Upper lobe of right lung (tissue), 1 donor: Measurements from ENCODE around the gene SLC25A19. TPM values are rescaled to one million over a fixed set of nuclear protein-coding genes. Genes with fewer than 3 reads are reported as not detected.

Source experiments
- ATAC-seq: fragments of 200-7000 bp; cut with Tn5 transposase; one replicate; pipeline ENCODE4 v1.9.1; 2020; ENCODE audit warnings: mild to moderate bottlenecking, moderate library complexity
- DNase-seq: peaks from one replicate; pipeline ENCODE4 v3.0.0-alpha.2; 2020
- H3K27ac ChIP-seq: fragments of 200-600 bp; one replicate; pipeline ENCODE4 v1.8.0; 2022
- H3K27me3 ChIP-seq: fragments of 200-600 bp; one replicate; pipeline ENCODE4 v1.8.0; 2022; ENCODE audit warnings: mild to moderate bottlenecking
- H3K36me3 ChIP-seq: fragments of 200-600 bp; one replicate; pipeline ENCODE4 v1.8.0; 2022
- H3K4me1 ChIP-seq: fragments of 200-600 bp; one replicate; pipeline ENCODE4 v1.8.0; 2022
- H3K4me3 ChIP-seq: fragments of 200-600 bp; one replicate; pipeline ENCODE4 v1.8.0; 2022; ENCODE audit warnings: mild to moderate bottlenecking
- H3K9me3 ChIP-seq: fragments of 200-600 bp; one replicate; pipeline ENCODE4 v1.8.0; 2022
- intact Hi-C: fragments of 100-400 bp; cut with DNase I; formaldehyde crosslinking; loops from one replicate; pipeline ENCODE4 v1.11.0; 2022
- total RNA-seq: library from RNA; stranded (reverse); fragmentation: NEBNext Ultra II Directional; extraction: Animal tissue kit (Norgen Biotek cat#: 25700); gene quantifications from one replicate; pipeline ENCODE4 v1.2.1, GENCODE V29; 2021
- TF ChIP-seq, protein P1 (sequence below): fragments of 200-600 bp; IDR thresholded peaks from one replicate; pipeline ENCODE4 v1.8.0; 2022; ENCODE audit warnings: antibody characterized with exemption
- donor health status: DM: no; HTN: yes; CAD: no; lungs with severe emphysema.

The SLC25A19 gene
- total RNA-seq, 1 donor from 2014 or later: 29.4 TPM

DNA sequence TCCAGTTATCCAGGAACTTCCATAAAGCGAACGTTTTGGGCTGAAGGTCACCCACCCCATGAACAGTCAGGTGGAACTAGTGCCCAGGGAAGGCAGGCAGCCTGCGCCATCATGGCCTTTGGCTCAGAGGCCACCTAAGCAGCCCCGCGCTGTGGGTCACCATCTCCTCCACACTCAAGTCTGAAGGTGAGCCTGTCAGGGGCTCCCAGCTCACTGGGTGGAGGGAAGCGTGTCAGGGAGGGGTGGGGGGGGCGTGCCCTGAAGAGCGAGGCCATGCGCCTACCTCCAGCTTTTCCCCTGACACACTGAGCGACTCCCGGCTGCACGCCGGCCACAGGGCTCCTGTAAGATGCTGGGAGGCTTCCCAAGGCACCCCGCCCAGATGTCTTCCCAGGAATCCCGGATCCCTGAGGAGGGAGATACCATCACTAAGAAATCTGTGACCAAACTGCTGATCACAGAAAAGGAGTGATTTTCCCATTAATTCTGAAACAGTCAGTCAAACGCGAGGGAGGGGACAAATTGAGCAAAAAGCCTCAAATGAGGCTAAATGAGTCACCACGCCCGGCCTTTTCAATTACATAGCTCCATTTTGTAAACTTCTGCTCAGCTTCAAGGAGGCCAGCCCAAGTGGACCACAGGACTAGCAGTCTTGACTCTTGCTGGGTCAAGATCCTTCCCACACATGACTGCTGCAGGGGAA is 26.5 kb upstream of the SLC25A19 start:
- DNase-seq (no peak), ATAC-seq (peak; percentile 60)
- intact Hi-C loops: no loop called here
- Histone ChIP-seq H3K4me3 (no peak overlapping the region), H3K36me3 (peaks cover 30% of the 10 kb centered on the region), H3K9me3 (no peaks in the 10 kb centered on the region), H3K27me3 (no peaks in the 10 kb centered on the region), H3K4me1 (peaks cover 9% of the 10 kb centered on the region), H3K27ac (no peak overlapping the region)
- TF ChIP-seq, protein P1, sequence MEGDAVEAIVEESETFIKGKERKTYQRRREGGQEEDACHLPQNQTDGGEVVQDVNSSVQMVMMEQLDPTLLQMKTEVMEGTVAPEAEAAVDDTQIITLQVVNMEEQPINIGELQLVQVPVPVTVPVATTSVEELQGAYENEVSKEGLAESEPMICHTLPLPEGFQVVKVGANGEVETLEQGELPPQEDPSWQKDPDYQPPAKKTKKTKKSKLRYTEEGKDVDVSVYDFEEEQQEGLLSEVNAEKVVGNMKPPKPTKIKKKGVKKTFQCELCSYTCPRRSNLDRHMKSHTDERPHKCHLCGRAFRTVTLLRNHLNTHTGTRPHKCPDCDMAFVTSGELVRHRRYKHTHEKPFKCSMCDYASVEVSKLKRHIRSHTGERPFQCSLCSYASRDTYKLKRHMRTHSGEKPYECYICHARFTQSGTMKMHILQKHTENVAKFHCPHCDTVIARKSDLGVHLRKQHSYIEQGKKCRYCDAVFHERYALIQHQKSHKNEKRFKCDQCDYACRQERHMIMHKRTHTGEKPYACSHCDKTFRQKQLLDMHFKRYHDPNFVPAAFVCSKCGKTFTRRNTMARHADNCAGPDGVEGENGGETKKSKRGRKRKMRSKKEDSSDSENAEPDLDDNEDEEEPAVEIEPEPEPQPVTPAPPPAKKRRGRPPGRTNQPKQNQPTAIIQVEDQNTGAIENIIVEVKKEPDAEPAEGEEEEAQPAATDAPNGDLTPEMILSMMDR: no peak

DNA sequence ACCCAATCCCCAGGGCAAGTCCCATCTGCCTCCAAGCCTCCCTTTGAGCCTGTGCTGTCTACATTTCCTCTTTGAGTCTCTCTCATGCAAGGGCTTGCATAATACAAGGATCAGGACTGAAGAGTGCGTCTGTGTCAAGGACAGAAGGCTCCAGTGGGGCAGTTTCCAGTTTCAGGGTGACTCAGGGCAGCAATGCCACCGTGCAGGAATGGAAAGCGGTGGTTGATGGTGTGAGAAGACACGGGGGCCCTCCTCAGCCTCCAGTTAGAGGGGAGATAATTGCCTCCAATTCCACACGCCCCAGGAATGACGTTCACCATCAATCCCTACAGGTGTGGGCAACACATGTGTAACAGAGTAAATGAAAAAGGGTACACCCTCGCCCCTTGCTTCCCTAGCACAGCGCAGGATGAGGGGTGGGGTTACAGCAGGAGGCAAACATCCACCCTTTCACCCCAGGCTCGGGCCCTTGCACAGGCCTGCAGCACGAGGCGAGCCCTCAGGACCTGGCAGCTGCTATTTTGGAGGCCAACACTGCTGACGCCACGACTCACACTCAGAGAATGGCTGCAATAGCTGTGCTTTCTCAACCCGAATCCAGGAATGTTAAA is 24.8 kb upstream of the SLC25A19 start:
- TF ChIP-seq, protein P1: no peak
- ATAC-seq (peak; percentile 73), DNase-seq (peak; percentile 72)
- Histone ChIP-seq H3K27me3 (no peaks in the 10 kb centered on the region), H3K36me3 (peaks cover 17% of the 10 kb centered on the region), H3K9me3 (no peaks in the 10 kb centered on the region), H3K27ac (peak overlapping the region; percentile 42), H3K4me1 (peaks cover 19% of the 10 kb centered on the region), H3K4me3 (no peak overlapping the region)
- intact Hi-C loops: no loop called here

DNA sequence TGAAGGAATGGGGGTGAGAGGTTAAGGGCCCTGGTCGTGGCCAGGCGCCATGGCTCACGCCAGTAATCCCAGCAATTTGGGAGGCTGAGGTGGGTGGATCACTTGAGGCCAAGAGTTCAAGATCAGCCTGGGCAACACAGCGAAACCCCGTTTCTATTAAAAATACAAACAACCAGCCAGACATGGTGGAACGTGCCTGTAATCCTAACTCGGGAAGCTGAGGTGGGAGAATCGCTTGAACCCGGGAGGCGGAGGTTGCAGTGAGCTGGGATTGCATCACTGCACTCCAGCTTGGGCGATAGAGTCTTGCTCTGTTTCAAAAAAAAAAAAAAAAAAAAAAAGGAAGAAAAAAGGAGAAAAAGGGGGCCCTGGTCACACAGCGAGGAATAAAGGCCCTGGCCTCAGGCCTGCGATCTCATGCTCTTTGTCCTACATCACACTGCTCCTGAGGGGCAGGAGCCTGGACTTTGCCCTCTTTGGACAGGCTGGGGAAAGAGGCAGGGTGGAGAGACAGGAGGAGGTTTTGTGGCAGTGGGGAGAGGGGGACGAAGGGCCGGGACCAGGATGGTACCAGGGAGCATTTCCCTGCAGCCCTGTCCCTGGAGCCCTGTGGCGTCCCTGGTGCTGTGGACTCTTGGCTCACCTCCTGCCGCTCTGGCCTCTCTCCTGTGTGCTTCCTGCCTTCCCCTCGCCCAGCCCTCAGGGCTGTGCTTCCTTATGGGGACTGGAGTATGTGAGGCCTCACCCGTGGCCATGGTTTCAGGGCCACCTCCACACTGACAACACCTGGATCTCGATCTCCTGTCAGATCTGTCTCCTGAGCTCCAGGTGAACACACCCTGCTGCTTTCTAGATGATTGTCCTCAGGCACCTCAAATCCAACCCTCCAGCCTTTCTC is 19.7 kb upstream of the SLC25A19 start:
- ATAC-seq (peak; percentile 76), DNase-seq (no peak)
- no peaks in the 10 kb centered on the region for H3K27me3 ChIP-seq
- TF ChIP-seq, protein P1: no peak
- peaks cover 24% of the 10 kb centered on the region for H3K4me1 ChIP-seq
- H3K27ac ChIP-seq: peak overlapping the region; percentile 60
- H3K4me3 ChIP-seq: no peak overlapping the region
- intact Hi-C loops: no loop called here
- H3K36me3 ChIP-seq: no peaks in the 10 kb centered on the region
- H3K9me3 ChIP-seq: no peaks in the 10 kb centered on the region

DNA sequence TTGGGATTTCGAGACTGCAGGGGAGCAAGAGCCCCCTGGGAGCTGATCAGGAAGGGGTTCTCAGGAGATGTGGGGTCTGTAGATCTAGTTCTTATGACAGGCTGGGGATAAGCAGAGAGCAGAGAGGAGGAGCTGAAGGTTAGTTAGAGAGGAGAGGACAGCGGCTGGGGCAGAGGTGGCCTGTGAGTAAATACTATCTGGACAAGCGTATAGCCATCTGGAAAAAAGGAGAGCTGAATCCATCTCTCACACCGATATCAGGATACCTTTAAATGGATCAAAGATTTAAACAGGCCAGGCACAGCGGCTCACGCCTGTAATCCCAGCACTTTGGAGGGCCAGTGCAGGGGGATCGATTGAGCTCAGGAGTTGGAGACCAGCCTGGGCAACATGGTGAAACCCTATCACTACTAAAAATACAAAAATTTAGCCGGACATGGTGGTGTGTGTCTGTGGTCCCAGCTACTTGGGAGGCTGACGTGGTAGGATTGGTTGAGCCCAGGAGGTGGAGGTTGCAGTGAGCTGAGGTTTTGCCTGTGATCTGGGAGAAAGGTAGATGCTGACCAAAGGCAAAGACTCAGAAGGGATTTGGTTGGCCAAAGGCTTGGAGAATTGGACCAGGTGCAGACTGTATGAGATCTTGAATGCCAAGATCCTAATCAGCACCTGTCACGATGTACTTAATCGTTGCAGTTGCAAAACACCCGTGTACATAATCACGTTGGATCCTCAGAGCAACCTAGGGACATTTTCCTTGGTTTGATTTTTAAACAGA is 18.9 kb upstream of the SLC25A19 start:
- intact Hi-C loops: no loop called here
- H3K9me3 ChIP-seq: no peaks in the 10 kb centered on the region

More for the DNA sequence above, 18.9 kb upstream of the SLC25A19 start:
- H3K27me3 ChIP-seq: no peaks in the 10 kb centered on the region
- H3K4me3 ChIP-seq: no peak overlapping the region
- no peaks in the 10 kb centered on the region for H3K36me3 ChIP-seq
- no peak overlapping the region for H3K27ac ChIP-seq
- DNase-seq: no peak
- ATAC-seq: no peak
- peaks cover 21% of the 10 kb centered on the region for H3K4me1 ChIP-seq
- TF ChIP-seq, protein P1: no peak
